RCC 7860 (cell line): ENCODE results near the gene DES.

Experiments
- DNase-seq: peaks from one replicate; pipeline ENCODE4 v3.0.0-alpha.2; 2015; ENCODE audit warnings: low spot score
- FAIRE-seq: peaks from 2 replicates; lab custom pipeline; 2012; peaks lifted over from hg19 to GRCh38; lab: Jason Lieb, UNC

The DES gene

DNA sequence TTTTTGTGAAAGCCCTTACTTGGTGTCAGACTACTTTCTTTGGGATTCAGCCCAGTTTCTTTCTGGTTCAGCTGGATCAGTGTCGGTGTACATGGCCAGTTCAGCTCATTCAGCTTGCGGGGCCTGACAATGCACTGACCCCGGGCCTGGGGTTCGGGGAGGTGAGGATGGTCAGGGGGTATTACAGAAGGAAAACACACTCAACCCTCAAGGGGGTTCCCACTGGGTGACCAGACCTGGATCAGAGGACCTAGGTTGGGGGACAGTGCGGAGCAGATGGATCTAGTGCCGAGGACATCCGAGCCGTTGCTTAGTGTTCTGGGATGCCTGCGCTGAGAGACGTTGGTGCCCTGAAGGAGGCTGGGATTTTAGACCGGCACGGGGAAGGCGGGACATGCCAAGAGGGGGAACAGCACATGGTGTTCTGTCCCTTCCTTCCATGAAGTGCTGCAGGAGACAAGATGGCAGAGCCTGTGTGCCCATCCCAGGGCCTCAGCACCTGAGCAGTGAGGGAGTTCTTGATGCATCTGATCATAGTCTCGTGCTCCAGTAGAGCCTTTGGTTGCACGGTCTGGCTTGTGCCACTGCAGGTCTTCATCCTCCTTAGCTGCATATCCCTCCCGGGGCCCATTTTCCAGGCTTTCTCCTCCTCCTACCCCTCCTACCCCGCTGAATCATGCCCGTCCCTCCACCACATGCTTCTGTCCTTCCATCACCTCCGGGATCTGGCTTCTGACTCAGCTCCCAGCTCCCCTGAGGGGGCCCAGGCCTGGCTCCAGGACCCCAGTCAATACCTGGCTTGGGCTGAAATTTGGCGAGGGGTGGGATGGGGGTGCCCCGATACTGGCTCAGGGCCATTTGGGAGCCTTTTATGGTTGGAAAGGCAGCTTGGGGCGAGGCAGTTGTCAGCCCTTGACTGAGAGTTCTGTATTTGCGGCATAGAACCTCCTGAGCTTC lies 34.5 kb downstream of the DES start:
- DNase-seq, result peak; percentile 69
- peak; percentile 12 for FAIRE-seq

DNA sequence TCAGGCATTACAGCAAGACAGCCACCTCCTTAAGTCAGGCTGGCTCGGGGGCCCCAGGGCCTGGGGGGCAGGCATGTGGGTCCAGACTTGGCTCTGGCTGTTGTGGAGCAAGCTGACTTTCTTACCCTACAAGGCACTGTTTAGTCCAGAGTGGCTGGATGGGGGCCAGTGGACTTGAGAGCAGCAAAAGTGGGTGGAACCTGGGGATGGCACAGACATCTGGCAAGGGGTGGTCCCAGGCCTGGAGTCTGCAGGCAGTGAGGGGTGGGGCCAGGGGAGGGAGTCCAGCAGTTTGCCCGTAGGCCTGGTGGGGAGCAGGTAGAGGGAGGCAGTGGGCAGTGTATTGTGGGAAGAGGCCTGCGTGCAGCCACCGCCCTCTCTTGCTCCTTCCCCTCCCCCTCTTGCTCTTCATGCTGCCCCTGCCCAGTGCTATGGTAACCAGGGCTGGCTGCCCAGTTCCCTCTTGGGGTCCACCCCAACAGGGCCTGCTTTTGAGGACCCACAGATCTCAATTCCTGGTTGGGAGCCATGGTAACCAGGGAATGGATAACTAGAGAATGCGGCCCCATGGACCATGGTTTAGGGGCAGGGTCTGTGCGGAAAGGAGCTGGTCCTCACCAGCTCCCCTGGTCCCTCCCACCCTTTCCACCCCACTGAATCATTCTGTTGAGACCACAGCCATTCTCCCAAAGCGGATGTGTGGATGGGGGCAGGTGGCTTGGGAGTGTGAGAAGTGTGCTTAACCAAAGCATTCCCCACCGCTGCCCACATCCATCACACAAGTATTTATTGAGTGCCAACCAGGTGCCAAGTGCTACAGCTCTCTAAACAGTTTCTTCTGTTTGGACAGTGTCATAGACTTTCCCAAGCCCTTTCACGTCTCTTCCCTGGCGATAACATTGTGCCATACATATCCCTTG lies 35.8 kb downstream of the DES start:
- FAIRE-seq, result no peak
- DNase-seq, result no peak

DNA sequence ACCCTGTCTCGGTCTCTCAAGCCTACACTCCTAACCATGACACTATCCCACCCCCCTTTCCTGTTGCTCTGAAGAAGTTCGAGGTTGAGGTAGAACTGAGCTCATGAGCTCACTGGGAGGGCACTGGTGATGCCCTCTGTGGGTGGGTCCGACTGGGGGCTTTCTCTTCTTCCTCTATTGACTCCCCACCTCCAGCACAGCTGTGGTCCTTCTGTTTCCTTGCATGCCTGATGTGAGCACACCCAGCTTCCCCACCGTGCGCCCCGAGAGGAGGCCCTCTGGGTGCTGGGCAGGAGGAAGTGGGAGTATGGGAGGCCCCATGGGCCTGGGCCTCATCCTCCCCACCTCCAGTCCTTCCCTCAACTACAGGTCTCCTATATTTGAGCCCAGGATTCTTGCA lies 37.4 kb downstream of the DES start:
- no peak for DNase-seq
- FAIRE-seq, result no peak

DNA sequence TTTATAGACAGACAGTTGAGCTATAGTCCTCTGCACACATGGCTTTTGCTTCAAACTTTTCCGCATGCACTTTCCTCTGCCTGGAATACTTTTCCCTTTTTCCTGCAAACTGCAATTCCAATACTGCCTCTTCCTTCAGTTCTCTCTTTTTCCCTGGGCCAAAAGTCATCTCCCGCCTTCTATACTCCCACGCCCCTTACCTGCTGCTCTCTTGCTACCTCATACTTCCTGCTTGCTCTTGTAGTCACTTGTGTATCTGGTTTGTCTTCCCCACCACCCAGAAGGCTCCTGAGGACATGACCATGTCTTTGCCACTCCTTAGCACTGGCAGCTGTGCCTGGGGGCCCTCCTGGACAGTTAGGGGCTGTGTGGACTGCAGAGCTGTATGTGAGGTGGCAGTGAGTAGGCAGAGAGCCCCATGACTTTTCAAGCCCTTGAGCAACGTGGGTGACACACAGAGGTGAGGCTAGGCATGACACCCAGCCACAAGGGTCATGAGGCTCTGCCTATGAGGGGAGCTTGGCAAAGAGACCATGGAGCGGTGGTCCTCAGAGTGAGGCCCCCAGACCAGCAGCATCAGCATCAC lies 39.7 kb downstream of the DES start:
- FAIRE-seq (no peak), DNase-seq (no peak)

DNA sequence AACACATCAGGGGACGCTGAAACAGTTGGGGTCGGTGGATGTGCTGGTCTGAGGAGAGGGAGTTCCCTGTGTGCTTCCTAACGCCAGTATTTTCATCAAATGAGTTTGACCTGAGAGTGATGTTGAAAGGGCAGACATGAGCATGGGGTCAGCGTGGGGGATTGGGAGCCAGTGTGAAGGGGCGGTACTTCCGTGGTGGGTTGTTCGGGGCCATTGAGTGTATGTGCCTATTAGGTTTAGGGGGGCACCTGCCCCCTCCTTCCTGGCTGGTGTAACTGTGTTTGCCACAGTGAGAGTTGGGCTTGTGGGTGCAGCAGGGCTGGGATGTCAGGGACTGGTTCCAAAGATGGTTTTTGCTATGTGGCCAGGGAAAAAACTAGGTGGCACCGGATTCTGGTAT lies 40.8 kb downstream of the DES start:
- FAIRE-seq, result no peak
- DNase-seq, result no peak

DNA sequence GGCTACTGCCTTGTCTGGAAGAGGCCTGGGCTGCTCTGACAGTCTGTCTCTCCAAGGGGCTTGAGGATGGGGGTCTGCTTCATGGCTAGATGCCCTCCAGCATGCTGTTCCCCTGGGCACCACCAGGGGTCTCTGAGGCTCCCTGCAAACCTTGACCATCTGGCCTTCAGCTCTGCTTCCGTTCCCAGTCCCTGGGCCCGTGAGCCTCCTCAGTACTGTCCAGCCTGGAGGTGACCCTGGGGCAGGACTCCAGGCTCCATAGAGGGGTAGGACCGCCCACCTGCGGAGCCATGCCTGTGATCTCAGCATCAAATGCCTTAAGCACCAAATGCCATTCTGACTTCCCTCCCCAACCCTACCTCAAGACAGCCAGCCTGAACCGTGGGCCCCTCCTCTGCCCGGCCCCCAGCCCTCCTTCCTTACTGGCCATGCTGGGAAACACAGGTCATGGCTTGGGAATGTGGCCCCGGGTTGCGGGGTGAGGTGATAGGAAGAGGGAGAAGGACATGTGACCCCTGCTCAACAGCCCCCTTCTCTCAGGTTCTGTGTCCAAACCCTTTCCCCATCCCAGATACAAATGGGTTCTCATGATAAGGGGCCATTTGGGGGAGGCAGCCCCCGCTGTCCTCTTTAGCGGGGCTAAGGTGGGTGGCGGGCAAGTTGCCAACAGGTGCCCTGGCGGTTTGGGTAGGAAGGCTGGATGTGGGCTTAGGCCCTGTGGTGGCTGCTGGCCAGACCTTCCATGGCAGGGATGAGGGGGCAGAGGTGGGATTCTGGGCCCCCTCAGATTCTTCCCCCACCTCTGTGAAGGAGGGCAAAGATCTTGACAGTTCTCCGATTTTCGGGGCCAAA lies 41.5 kb downstream of the DES start:
- DNase-seq (peak; percentile 33), FAIRE-seq (no peak)

DNA sequence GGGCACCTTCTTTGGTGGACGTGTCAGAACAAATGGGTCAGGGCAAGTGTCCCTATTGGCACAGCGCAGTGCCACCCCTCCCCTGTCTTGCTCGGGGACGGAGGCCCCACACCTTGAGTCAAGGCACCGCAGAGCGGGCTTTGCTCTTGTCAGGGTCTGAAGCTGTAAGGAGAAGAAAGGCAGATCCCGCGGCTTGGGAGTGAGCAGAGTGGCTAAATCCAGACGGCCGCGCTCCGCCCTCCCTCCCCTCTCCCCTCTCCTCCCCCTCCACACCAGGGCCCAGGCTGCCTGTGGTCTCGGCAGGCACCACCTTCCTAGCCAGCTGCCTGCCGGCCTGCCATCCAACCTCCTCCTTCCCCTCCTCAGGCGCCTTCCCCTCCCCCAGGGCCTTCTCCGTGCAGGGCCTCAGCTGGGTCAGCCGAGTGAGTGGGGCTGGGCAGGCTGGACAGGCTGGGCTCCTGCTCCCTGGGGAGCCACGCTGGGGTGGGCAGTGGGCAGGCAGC lies 42.3 kb downstream of the DES start:
- no peak for DNase-seq
- FAIRE-seq, result no peak

DNA sequence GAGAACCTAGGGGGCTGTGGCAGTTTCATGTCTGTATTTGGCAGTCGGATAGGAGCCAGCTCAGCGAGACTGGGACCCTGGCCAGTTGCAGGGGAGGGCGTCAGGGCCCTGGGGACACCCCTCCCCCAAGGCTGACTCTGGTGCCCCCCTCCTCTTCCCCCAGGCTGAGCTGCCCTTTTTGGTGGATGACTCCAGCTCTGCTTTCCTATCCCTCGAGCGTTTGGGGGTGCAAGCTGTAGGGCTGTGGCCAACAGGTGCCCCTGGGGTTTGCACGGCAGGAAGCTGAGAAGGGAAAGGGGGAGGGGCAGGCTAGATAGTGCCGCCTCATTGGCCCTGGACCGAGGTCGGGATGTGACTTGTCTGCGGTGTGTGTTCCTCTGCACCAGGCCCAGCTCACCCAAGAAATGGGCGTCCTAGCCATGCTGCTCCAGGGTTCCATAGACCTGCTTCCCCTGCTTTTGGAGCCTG lies 42.9 kb downstream of the DES start:
- FAIRE-seq (no peak), DNase-seq (no peak)

DNA sequence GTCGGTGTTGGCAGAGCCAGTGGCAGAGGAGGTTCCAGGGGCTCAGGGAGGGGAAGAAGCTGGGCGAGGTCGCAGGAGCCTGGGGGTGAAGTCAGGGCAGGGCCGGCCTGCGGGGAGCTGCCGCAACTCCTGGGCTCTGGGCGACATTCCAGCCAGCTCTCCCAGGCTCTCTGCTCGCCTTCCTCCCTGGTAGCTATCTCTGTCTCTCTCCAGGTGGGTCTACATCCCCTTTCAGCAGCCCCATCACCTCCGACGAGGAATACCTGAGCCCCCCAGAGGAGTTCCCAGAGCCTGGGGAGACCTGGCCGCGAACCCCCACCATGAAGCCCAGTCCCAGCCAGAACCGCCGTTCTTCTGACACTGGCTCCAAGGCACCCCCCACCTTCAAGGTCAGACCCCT lies 43.5 kb downstream of the DES start:
- FAIRE-seq (no peak), DNase-seq (no peak)

DNA sequence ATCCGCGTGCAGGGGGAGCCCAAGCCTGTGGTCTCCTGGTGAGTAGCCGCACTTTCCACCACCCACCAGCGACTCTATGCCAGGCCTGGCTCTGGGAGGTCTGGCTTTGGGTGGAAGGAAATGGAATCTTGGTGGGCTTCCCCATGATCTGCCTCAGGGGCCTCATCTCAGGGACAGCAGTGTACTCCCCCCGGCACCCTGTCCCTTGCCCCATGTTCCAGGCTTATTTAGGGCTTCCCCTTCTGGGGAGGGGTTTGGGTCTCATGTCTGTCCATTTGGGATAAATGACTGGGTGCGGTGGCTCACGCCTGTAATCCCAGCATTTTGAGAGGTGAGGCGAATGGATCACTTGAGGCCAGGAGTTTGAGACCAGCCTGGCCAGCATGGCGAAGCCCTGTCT lies 44.2 kb downstream of the DES start:
- DNase-seq, result no peak
- FAIRE-seq, result no peak

DNA sequence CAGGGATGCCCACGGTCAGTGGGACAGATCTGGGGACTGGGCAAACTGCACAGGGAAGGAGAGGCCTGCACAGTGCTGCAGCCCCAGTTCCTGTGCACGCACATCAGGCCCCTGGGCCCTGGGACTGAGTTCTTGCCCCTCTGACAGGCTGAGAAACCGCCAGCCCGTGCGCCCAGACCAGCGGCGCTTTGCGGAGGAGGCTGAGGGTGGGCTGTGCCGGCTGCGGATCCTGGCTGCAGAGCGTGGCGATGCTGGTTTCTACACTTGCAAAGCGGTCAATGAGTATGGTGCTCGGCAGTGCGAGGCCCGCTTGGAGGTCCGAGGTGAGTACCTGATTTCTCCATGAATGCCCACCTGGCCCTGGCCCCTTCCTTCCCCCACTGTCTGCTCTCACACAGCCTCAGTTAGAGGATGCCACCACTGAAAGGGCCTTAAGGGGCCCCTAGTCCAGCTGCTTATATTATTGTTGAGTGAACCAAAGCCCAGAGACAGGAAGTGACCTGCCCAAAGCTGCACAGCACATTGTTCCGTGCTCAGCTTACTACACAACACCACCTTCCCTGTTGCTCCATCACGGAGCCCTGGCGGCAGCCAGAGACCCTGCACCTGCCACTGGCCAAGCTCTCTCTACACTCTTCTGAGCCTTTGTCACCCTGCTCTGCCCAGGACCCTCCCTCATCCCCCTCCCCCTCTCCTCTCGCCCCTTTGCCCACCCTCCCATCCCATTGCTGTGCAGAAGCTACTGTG lies 46.3 kb downstream of the DES start:
- FAIRE-seq, result no peak

DNA sequence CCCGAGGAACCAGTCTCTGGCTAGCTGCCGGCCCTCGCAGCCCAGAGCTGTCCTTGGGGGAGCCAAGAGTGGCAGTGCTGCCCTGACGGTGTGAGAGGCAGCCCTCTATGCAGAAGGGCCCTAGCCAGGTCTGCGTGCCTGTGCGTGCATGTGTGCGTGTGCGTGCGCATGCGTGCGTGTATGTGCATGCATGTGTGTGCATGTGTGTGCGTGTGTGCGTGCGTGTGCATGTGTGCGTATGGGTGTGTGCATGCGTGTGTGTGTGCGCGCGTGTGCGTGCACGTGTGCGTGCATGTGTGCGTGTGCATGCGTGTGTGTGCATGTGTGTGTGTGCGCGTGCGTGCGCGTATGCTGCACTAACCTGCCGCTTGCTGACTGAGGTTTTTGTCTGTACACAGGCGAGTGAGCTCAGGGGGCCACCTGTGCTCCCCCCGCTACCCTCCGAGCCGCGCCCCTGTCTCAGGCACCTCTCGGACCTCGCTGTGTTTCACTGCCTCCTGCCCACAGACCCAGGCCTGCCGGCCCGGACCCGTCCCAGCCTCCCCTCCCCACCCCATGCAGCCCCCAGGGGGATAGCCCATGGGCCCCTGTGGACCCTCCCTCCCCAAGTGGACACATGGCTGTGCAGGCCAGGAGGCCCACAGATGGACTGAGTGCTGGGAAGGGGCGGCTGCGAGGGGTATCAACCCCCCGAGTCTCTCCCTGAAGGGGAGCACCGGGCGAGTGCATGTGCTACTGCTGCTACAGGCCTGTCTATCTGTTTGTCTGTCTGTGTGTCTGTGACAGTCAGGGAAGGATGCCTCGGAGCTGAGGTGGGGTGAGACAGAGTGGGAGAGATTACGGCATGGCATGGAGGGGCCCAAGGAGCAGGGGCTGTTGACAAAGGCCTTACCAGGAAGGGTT lies 47.7 kb downstream of the DES start:
- FAIRE-seq (no peak), DNase-seq (no peak)

More for the DNA sequence above, 46.3 kb downstream of the DES start:
- DNase-seq, result no peak

DNA sequence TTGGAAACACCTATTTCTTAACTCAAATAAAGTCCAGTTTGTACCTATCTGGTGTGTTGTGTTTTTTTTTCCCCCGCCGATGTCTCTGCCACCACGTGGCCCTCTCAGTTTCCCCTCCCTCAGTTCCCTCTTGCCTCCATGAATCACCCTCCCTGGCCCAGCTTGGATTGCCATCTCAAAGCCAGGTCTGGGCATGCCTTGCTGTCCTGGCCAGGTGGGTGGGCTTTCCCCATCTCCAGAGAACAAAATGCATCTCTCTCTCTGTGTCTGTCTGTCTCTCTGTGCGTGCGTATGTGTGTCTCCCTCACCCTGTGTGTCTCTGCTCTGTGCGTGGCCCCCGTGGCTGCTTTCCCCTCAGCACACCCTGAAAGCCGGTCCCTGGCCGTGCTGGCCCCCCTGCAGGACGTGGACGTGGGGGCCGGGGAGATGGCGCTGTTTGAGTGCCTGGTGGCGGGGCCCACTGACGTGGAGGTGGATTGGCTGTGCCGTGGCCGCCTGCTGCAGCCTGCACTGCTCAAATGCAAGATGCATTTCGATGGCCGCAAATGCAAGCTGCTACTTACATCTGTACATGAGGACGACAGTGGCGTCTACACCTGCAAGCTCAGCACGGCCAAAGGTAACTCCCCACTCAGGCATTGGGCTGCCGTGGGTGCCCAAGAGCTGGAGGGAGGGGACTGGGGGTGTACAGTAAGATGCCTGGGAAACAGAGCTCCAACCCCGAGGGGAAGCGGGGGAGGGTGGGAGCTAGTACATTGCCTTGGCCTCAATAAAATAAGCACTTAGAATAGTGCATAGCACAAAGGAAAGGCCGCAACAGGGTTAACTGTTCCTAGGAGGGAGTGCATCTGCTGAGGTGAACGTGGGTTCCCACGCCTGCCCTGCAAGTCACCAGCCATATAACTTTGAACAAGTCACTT lies 48.9 kb downstream of the DES start:
- no peak for DNase-seq
- FAIRE-seq, result no peak

DNA sequence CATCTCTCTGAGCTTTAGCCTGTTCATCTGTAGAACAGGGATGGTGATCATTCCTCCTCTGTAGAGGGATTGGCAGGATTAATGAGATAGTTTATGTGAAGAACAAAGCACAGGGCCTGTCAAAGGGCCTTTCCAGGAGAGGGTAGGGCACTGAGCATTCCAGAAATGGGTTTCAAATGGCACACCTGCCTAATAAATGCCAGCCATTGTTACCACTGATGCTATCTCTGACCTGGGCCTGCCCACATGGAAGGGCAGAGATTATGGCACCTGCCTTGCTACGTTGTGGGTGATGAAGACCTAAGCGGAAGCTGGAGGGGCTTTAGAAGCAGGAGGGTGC lies 49.5 kb downstream of the DES start:
- FAIRE-seq (no peak), DNase-seq (no peak)

DNA sequence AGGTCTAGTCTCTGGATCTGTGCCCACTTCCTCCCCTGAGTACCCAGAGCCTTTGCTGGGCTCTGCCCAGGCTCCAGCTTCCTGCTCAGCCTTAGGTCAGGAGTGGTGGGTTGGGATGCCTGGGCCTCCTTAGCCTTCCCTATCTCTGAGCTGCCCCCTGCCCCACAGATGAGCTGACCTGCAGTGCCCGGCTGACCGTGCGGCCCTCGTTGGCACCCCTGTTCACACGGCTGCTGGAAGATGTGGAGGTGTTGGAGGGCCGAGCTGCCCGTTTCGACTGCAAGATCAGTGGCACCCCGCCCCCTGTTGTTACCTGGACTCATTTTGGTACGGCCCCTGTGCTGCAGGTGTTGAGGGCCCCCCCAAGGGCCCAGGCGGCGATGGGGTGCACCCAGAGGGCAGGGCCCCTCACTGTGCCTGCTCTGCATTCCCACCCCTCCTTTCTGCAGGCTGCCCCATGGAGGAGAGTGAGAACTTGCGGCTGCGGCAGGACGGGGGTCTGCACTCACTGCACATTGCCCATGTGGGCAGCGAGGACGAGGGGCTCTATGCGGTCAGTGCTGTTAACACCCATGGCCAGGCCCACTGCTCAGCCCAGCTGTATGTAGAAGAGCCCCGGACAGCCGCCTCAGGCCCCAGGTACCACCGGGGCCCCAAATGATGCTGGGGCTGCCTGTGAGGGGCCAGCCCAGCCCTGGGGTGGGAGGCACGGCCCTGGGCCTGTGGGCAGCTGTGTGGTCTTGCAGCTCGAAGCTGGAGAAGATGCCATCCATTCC lies 50.4 kb downstream of the DES start:
- DNase-seq, result no peak
- no peak for FAIRE-seq

DNA sequence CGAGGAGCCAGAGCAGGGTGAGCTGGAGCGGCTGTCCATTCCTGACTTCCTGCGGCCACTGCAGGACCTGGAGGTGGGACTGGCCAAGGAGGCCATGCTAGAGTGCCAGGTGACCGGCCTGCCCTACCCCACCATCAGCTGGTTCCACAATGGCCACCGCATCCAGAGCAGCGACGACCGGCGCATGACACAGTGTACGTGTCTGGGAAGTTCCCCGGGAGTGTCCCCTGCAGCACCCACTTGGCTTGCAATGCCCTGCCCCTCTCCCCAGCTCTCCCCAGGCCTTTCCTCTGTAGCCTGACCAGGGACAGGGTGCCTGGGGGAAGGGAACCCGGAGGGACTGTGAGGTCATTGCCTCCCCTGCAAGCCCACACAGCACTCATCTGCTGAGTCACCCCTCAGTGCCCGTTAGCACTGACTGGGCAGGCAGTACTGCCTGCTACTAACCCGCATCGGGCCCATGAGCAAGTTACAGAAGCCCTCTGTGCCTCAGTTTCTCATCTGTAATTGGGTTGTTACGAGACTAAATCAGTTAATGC lies 51.1 kb downstream of the DES start:
- DNase-seq, result peak; percentile 82

More for the DNA sequence above, 51.1 kb downstream of the DES start:
- FAIRE-seq, result peak; percentile 82
